T-cell (primary cell): ENCODE results near the gene PFAS. TPM values are rescaled to one million over a fixed set of nuclear protein-coding genes. Genes with fewer than 3 reads are reported as not detected.

Experiments used
- ATAC-seq, 4 experiments: fragments of 200-7000 bp in 3 of 4; fragments of 150-1000 bp in 1 of 4; cut with Tn5 transposase; replicated peaks in 1 of 4; 1 replicate in 3 of 4; 2 replicates in 1 of 4; pipeline ENCODE4 v1.10.0; 2021; ENCODE audit warnings: moderate library complexity in 3 of 4, mild to moderate bottlenecking in 2 of 4, moderate number of reproducible peaks in 1 of 4
- CTCF ChIA-PET, 2 donors: fragments of 300-600 bp; sonication (Branson Sonifier 250); formaldehyde crosslinking; loops; one replicate each; lab custom pipeline; 2022; ENCODE audit warnings: antibody characterized with exemption in 2 of 2; lab: Charles Lee
- POLR2A ChIA-PET, 2 donors: fragments of 300-600 bp; sonication (Branson Sonifier 250); formaldehyde crosslinking; loops; one replicate each; lab custom pipeline; 2022; ENCODE audit warnings: antibody characterized with exemption in 2 of 2; lab: Charles Lee
- DNase-seq, 35 experiments: peaks; one replicate each; pipeline versions ENCODE4 v3.0.0 to v3.0.0-alpha.2; 2013 to 2023
- H3K27ac ChIP-seq: one replicate; pipeline ENCODE4 v1.5.1; 2013; ENCODE audit warnings: low read length
- H3K27me3 ChIP-seq, 2 experiments: replicated peaks in 1 of 2; 1 replicate in 1 of 2; 2 replicates in 1 of 2; pipeline versions ENCODE4 v1.6.1 to v1.7.0; 2013; ENCODE audit warnings: low read length in 1 of 2, mixed read lengths in 1 of 2; ENCODE audit not compliant: control insufficient read depth in 2 of 2, insufficient read depth in 2 of 2; ENCODE audit errors: extremely low read depth in 1 of 2
- H3K36me3 ChIP-seq, 2 donors: 1 replicate in 1 of 2; 2 replicates in 1 of 2; pipeline versions ENCODE4 v1.6.1 to v1.7.0; 2013; ENCODE audit warnings: low read length in 1 of 2; ENCODE audit not compliant: control insufficient read depth in 2 of 2, insufficient read depth in 1 of 2; ENCODE audit errors: extremely low read depth in 1 of 2
- H3K4me1 ChIP-seq, 2 experiments: 1 replicate in 1 of 2; 2 replicates in 1 of 2; pipeline versions ENCODE4 v1.6.1 to v1.7.0; 2013; ENCODE audit warnings: low read length in 2 of 2, mixed read lengths in 1 of 2; ENCODE audit not compliant: insufficient read depth in 2 of 2, control insufficient read depth in 1 of 2; ENCODE audit errors: extremely low read depth in 1 of 2
- H3K4me3 ChIP-seq, 2 donors: 1 replicate in 1 of 2; 2 replicates in 1 of 2; pipeline versions ENCODE4 v1.5.1 to v1.7.0; 2013; ENCODE audit warnings: mild to moderate bottlenecking in 2 of 2, low read length in 1 of 2, moderate library complexity in 1 of 2; ENCODE audit not compliant: control insufficient read depth in 1 of 2; ENCODE audit errors: extremely low read depth in 1 of 2
- H3K9me3 ChIP-seq: 2 replicates; pipeline ENCODE4 v1.7.0; 2013
- H3K27ac Mint-ChIP-seq, 2 donors: one replicate each; pipeline ENCODE4 v1.8.0; 2020 to 2021; ENCODE audit warnings: mild to moderate bottlenecking in 2 of 2, mixed read lengths in 2 of 2
- H3K27me3 Mint-ChIP-seq, 2 donors: one replicate each; pipeline ENCODE4 v1.8.0; 2021 to 2022; ENCODE audit warnings: mixed read lengths in 2 of 2
- H3K36me3 Mint-ChIP-seq: one replicate; pipeline ENCODE4 v1.8.0; 2021; ENCODE audit warnings: mixed read lengths
- H3K4me1 Mint-ChIP-seq, 3 donors: one replicate each; pipeline ENCODE4 v1.8.0; 2020 to 2022; ENCODE audit warnings: mixed read lengths in 3 of 3, mild to moderate bottlenecking in 1 of 3
- H3K4me3 Mint-ChIP-seq, 3 donors: one replicate each; pipeline ENCODE4 v1.8.0; 2020 to 2022; ENCODE audit warnings: mild to moderate bottlenecking in 3 of 3, mixed read lengths in 3 of 3, moderate library complexity in 3 of 3
- H3K9me3 Mint-ChIP-seq, 3 donors: one replicate each; pipeline ENCODE4 v1.8.0; 2020 to 2022; ENCODE audit warnings: mixed read lengths in 3 of 3
- WGBS: methylation state at CpG from one replicate; pipeline ENCODE4 v1.1.5; 2013; ENCODE audit warnings: missing lambda C conversion rate; ENCODE audit not compliant: insufficient coverage; 5-methylcytosine and 5-hydroxymethylcytosine counted together
- total RNA-seq, 35 experiments: library from RNA in 6 of 35; stranded (reverse) in 6 of 35; fragments of 120-200 nt in 1 of 35; gene quantifications; one replicate each; pipeline versions ENCODE4 v1.2.1 to v1.2.4 and lab custom pipeline; 2013 to 2026

Gene PFAS
- total RNA-seq, 5 donors from 2014 or later (not counting 1 experiment from before 2014, with no cell fraction given), result 31.5 to 52.4 (median 37.8) TPM

DNA sequence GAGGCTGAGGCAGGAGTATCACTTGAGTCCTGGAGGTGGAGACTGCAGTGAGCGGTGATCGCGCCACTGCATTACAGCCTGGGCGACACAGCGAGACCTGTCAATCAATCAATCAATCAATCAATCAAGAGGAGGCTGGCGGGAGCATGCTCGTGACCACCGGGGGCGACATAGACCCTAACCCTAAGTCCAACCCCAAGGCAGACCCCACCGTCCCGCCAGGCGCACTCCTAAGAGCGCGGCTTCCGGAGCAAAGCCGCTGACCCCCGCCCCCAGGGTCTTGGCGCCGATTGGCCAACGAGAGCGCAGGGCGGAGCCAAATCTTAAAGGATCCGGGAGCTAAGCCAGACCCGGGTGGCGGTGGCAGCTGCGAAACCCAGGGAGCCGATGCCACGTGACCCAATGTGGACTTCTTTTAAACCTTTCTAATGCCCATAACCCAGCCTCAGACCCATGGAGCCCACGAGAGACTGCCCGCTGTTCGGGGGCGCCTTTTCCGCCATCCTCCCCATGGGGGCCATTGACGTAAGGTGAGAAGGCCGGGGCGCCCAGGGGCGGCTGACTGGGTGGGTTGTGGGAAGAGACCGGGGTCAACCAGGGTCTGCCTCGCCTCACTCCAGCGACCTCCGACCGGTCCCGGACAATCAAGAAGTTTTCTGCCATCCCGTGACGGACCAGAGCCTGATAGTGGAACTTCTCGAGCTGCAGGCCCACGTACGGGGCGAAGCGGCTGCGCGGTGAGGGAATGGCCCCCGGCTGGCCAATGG, 39.4 kb downstream of the PFAS start, which contains the start of gene RANGRF:
TSS of gene RANGRF (plus strand) at position 335 of the 767 bp plus-strand sequence. CDS start at position 454, 119 bp downstream.
- peaks cover 41 to 58% (median 43%) of the 10 kb centered on the region in 3 donors for H3K4me1 Mint-ChIP-seq
- DNase-seq (peak; percentile 54 to 86 (median 72)), ATAC-seq (peak; percentile 94 to 96 (median 94))
- H3K27ac Mint-ChIP-seq, result peak within 1 kb of the TSS; percentile 96 to 97
- H3K9me3 Mint-ChIP-seq, result no peaks in the 10 kb centered on the region
- WGBS, result 0% methylated on average over 39 of the region's 53 CpGs
- H3K27me3 Mint-ChIP-seq, result no peaks in the 10 kb centered on the region
- Histone ChIP-seq H3K9me3 (no peaks in the 10 kb centered on the region), H3K4me3 (peak within 1 kb of the TSS; percentile 98 to 99), H3K27ac (peak within 1 kb of the TSS; percentile 90), H3K4me1 (peaks cover 13 to 36% of the 10 kb centered on the region in 2 experiments), H3K36me3 (peaks cover 0 to 3% of the 10 kb centered on the region in 2 donors), H3K27me3 (no peaks in the 10 kb centered on the region)
- POLR2A ChIA-PET, result interaction anchor here in 1 of 2 donors (0.6 to 1.4 kb wide), 3 partner anchors 40 to 984 kb away, joined by 4 to 8 read pairs (median 5); partner anchors contain the start of genes CTC1 and PFAS
- peak within 1 kb of the TSS; percentile 93 to 97 (median 94) for H3K4me3 Mint-ChIP-seq
- CTCF ChIA-PET, result interaction anchor here (0.5 to 1.2 kb wide), 5 partner anchors 41 to 465 kb away, joined by 3 to 5 read pairs (median 4); partner anchors contain the start of gene CTC1 (in 1 of the 2)
- no peaks in the 10 kb centered on the region for H3K36me3 Mint-ChIP-seq

DNA sequence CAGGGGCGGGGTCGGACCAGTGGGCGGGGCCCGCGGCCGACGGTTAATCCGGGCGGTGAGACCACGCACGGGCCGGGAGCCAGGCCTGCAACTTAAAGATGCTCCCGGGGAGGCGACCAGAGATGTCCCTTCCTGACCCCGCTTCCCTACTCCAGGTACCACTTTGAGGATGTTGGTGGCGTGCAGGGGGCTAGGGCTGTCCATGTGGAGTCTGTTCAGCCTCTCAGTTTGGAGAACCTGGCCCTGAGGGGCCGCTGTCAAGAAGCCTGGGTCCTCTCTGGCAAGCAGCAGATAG, 40.0 kb downstream of the PFAS start:
- no peaks in the 10 kb centered on the region for H3K36me3 Mint-ChIP-seq
- POLR2A ChIA-PET, result interaction anchor here in 1 of 2 donors (0.6 to 1.4 kb wide), 3 partner anchors 41 to 984 kb away, joined by 4 to 8 read pairs (median 5); partner anchors contain the start of genes CTC1 and PFAS
- no peaks in the 10 kb centered on the region for H3K27me3 Mint-ChIP-seq
- Histone ChIP-seq H3K9me3 (no peaks in the 10 kb centered on the region), H3K36me3 (peaks cover 0 to 3% of the 10 kb centered on the region in 2 donors), H3K27ac (peak overlapping the region; percentile 90), H3K27me3 (no peaks in the 10 kb centered on the region), H3K4me1 (peaks cover 12 to 30% of the 10 kb centered on the region in 2 experiments), H3K4me3 (peak overlapping the region; percentile 98 to 99)
- peaks cover 41 to 53% (median 42%) of the 10 kb centered on the region in 3 donors for H3K4me1 Mint-ChIP-seq
- ATAC-seq (no peak), DNase-seq (peak in 3 of 35 experiments; percentile 16 to 37 (median 22))
- no peaks in the 10 kb centered on the region for H3K9me3 Mint-ChIP-seq
- peak overlapping the region; percentile 58 to 96 for H3K27ac Mint-ChIP-seq
- peak overlapping the region; percentile 93 to 97 (median 94) for H3K4me3 Mint-ChIP-seq
- CTCF ChIA-PET, result interaction anchor here (0.5 to 1.2 kb wide), 5 partner anchors 41 to 466 kb away, joined by 3 to 5 read pairs (median 4); partner anchors contain the start of gene CTC1 (in 1 of the 2)
- 5% methylated on average over 16 of the region's 17 CpGs for WGBS

DNA sequence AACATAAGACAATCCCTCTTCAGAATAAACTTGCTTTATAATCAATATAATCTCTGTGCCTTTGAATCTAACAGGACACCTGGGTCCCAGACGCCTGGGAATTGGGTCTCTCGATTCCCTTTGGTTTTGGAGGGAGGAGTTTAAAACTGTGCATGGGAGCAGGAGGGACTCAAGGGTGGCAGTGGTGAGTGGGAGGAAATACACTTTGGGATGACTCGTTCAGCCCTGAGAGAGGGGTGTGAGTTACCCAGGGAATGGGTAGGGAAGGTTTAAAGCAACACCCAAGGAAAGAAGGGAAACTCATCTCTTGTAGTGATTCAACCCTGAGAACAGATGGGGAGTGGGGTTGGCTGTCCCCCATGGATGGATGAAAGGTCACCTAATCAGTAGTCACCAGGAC, 41.0 kb downstream of the PFAS start:
- H3K27ac Mint-ChIP-seq, result peak overlapping the region; percentile 20 to 79
- ChIA-PET CTCF (no interaction called here), POLR2A (no interaction called here)
- Histone ChIP-seq H3K27ac (no peak overlapping the region), H3K27me3 (no peaks in the 10 kb centered on the region), H3K4me3 (no peak overlapping the region), H3K9me3 (no peaks in the 10 kb centered on the region), H3K36me3 (peaks cover 0 to 3% of the 10 kb centered on the region in 2 donors), H3K4me1 (peaks cover 13 to 34% of the 10 kb centered on the region in 2 experiments)
- no peaks in the 10 kb centered on the region for H3K36me3 Mint-ChIP-seq
- H3K4me1 Mint-ChIP-seq, result peaks cover 42 to 55% (median 49%) of the 10 kb centered on the region in 3 donors
- DNase-seq, result no peak
- H3K9me3 Mint-ChIP-seq, result no peaks in the 10 kb centered on the region
- H3K27me3 Mint-ChIP-seq, result no peaks in the 10 kb centered on the region
- 48% methylated on average over 2 of the region's 3 CpGs for WGBS
- ATAC-seq, result no peak
- peak overlapping the region; percentile 93 to 97 (median 94) for H3K4me3 Mint-ChIP-seq

DNA sequence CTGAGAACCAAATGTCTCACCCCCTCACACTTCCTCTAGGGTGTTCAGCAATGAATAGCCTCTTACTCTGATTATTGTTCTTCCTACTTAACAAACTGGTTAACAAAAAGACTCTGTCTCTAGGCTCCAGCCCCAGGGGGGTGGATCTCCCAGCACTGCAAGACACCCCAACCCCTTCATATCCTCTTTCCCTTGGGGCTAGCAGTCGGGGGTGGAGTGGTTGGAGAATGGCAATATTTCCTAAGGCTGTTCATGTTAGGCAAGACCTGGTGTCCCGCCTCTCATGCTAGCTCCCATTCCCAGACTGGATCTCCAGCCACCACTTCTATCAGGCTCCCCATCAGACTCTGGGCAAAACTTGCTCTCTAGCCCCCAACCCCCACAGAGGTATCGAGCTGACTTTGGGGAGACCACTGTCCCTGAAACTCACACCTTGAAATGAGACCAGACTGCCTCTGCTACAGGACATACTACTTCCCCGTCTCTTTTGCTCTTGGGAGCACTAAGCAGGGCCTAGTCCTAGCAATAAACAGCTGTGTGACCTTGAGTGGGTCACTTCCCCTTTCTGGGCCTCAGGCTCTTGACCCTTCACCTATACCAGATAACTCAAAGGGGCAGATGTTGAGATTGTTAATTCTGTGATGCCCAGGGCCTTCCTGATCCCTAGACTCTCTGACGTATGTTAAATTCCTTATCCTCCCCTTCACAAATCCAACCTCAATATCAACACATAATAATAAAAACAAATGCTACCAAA, 43.7 kb downstream of the PFAS start:
- no peaks in the 10 kb centered on the region for H3K9me3 ChIP-seq
- no peak overlapping the region for H3K4me3 Mint-ChIP-seq
- peaks cover 47 to 60% (median 59%) of the 10 kb centered on the region in 3 donors for H3K4me1 Mint-ChIP-seq
- peaks cover 0 to 3% of the 10 kb centered on the region in 2 donors for H3K36me3 ChIP-seq
- WGBS, result 88% methylated on average over 4 of the region's 5 CpGs
- H3K36me3 Mint-ChIP-seq, result no peaks in the 10 kb centered on the region
- H3K9me3 Mint-ChIP-seq, result no peaks in the 10 kb centered on the region
- no peak for DNase-seq
- H3K27me3 ChIP-seq, result no peaks in the 10 kb centered on the region
- no peak for ATAC-seq
- H3K4me1 ChIP-seq, result peaks cover 13 to 38% of the 10 kb centered on the region in 2 experiments
- H3K27ac ChIP-seq, result no peak overlapping the region
- CTCF ChIA-PET, result no interaction called here
- peak overlapping the region; percentile 53 to 68 for H3K27ac Mint-ChIP-seq
- H3K27me3 Mint-ChIP-seq, result no peaks in the 10 kb centered on the region
- no peak overlapping the region for H3K4me3 ChIP-seq
- POLR2A ChIA-PET, result interaction anchor here in 1 of 2 donors (0.7 kb wide), 1 partner anchor 41 kb away, joined by 4 read pairs; no protein-coding TSS in a partner anchor

DNA sequence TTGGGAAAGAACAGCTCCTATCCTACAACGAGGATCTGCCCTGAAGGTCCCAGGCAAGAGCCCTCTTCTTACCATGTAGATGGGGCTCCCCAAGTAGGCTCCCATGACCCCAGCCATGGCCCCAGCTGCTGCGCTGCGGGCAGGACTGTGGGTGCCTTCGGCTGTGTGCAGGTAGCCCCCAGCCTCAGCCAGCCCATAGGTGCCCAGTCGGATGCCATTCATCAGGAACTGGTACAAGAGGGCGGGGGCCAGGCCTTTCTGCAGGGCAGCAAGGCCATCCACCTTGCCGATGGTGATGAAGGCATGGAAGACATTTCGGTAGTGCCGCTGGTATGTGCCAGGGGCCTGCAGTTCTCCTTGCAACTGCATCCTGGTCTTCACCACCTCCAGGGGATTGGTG, 45.3 kb downstream of the PFAS start:
- H3K4me3 ChIP-seq, result no peak overlapping the region
- Mint-ChIP-seq H3K4me3 (peak overlapping the region; percentile 85 to 97 (median 88)), H3K27me3 (no peaks in the 10 kb centered on the region), H3K4me1 (peaks cover 37 to 47% (median 44%) of the 10 kb centered on the region in 3 donors), H3K9me3 (no peaks in the 10 kb centered on the region), H3K27ac (peak overlapping the region; percentile 94), H3K36me3 (no peaks in the 10 kb centered on the region)
- no peak for ATAC-seq
- H3K36me3 ChIP-seq, result peaks cover 0 to 3% of the 10 kb centered on the region in 2 donors
- no peaks in the 10 kb centered on the region for H3K9me3 ChIP-seq
- POLR2A ChIA-PET, result interaction anchor here (0.5 to 0.7 kb wide), 2 partner anchors 103 to 141 kb away, joined by 3 to 7 read pairs; partner anchors contain the start of gene NDEL1 (in 1 of the 2)
- peaks cover 7 to 30% of the 10 kb centered on the region in 2 experiments for H3K4me1 ChIP-seq
- CTCF ChIA-PET, result interaction anchor here in 1 of 2 donors (1.7 kb wide), 1 partner anchor 45 kb away, joined by 17 read pairs; the partner anchor contains the start of genes CTC1 and PFAS
- DNase-seq, result no peak
- 97% methylated on average over 9 of the region's 9 CpGs for WGBS
- H3K27me3 ChIP-seq, result no peaks in the 10 kb centered on the region
- no peak overlapping the region for H3K27ac ChIP-seq
